GM10266 (cell line): ENCODE data around the gene EPB41L5.

Source experiments
- DNase-seq: peaks from one replicate; pipeline ENCODE4 v3.0.0; 2012; ENCODE audit errors: extremely low spot score
- CTCF ChIP-seq: IDR thresholded peaks from 2 replicates; pipeline ENCODE4 v1.5.1; 2012; ENCODE audit warnings: mild to moderate bottlenecking, low read depth; ENCODE audit not compliant: control insufficient read depth, insufficient read depth; ENCODE audit errors: missing control alignments

EPB41L5 gene

GRCh38 chr2:120004254-120004653, 8.6 kb upstream of the EPB41L5 start:
- no peak for TF ChIP-seq CTCF
- DNase-seq, result no peak

- DNase-seq, result no peak
- no peak for TF ChIP-seq CTCF
These were observed 6.9 kb upstream of the EPB41L5 start for GRCh38 chr2:120005834-120006521.

GRCh38 chr2:120007851-120008250, 5.0 kb upstream of the EPB41L5 start:
- no peak for DNase-seq
- TF ChIP-seq CTCF, result no peak

- no peak for DNase-seq
- no peak for TF ChIP-seq CTCF
These were observed 514 bp upstream of the EPB41L5 start for GRCh38 chr2:120012363-120012762.

GRCh38 chr2:120013597-120014223, 833 bp downstream of the EPB41L5 start:
- no peak for DNase-seq
- TF ChIP-seq CTCF, result no peak

GRCh38 chr2:120014226-120014980, 1.5 kb downstream of the EPB41L5 start:
- TF ChIP-seq CTCF, result no peak
- DNase-seq, result no peak

- no peak for TF ChIP-seq CTCF
- no peak for DNase-seq
These were observed 3.9 kb downstream of the EPB41L5 start for GRCh38 chr2:120016800-120017199.
